A549 treated with AZD9567 at 1 μM for 4 hours (cell line): ENCODE results near the gene ZNF691. TPM values are rescaled to one million over a fixed set of nuclear protein-coding genes. Genes with fewer than 3 reads are reported as not detected.

Experiments used
- total RNA-seq: library from RNA; stranded (reverse); fragments of 200-300 nt; extraction: Qiagen RNA extraction; gene quantifications from 5 replicates; pipeline ENCODE4 v1.2.3, GENCODE V29; 2022; ENCODE audit not compliant: insufficient read depth

ZNF691 gene
- total RNA-seq: 1.3 to 6.7 TPM (median 6.4 TPM) in 5 replicates

GRCh38 chr1:42846257-42847110, at the start of gene ZNF691:
Gene ZNF691, plus strand, starts transcription at chr1:42846613. Its CDS starts 3,046 bp downstream, at chr1:42849659.

GRCh38 chr1:42816585-42817439, 29.6 kb upstream of the ZNF691 start, which contains the start of the genes ERMAP and SVBP:
Gene ERMAP, plus strand, starts transcription at chr1:42817122. Its CDS starts 13,327 bp downstream, at chr1:42830449.
Gene SVBP, minus strand, starts transcription at chr1:42817397. Its CDS starts 853 bp downstream, at chr1:42816544.

Other genes with a start within 250 kb of the ZNF691 start
- gene PPIH, start 188.2 kb upstream of the ZNF691 start, total RNA-seq: 45.9 to 63.6 TPM (median 61.0 TPM) in 5 replicates
- 718 to 786 TPM (median 772 TPM) in 5 replicates for gene YBX1, start 164.2 kb upstream of the ZNF691 start, total RNA-seq
- not detected in 5 replicates for gene CLDN19, start 106.4 kb upstream of the ZNF691 start, total RNA-seq
- 27.3 to 35.9 TPM (median 34.5 TPM) in 5 replicates for gene P3H1, start 79.6 kb upstream of the ZNF691 start, total RNA-seq
- 3.5 to 12.2 TPM (median 4.6 TPM) in 5 replicates for gene C1orf50, start 79.4 kb upstream of the ZNF691 start, total RNA-seq
- 0.08 to 0.23 TPM (median 0.10 TPM) in 4 of 5 replicates, not detected in the other for gene TMEM269, start 61.6 kb upstream of the ZNF691 start, total RNA-seq
- 3.7 to 4.4 TPM (median 4.2 TPM) in 5 replicates for gene ERMAP, start 29.5 kb upstream of the ZNF691 start, total RNA-seq
- 13.5 to 20.9 TPM (median 15.0 TPM) in 5 replicates for gene SVBP, start 29.2 kb upstream of the ZNF691 start, total RNA-seq
- 87.5 to 130 TPM (median 93.5 TPM) in 5 replicates for gene SLC2A1, start 112.3 kb downstream of the ZNF691 start, total RNA-seq